Fibroblast of the aortic adventitia (primary cell): Measurements from ENCODE around the gene MLC1. TPM values are rescaled to one million over a fixed set of nuclear protein-coding genes. Genes with fewer than 3 reads are reported as not detected.

Experiments used
- DNase-seq: peaks from one replicate; pipeline ENCODE4 v3.0.0-alpha.2; 2010; ENCODE audit warnings: low read depth
- H3K4me3 ChIP-seq: 2 replicates; pipeline ENCODE4 v1.5.1; 2011; ENCODE audit warnings: low read depth, mild to moderate bottlenecking, control low read depth, low read length, moderate library complexity
- CTCF ChIP-seq: IDR thresholded peaks from 2 replicates; pipeline ENCODE4 v1.5.1; 2011; ENCODE audit warnings: mild to moderate bottlenecking, low read length, control low read depth, inconsistent platforms; ENCODE audit not compliant: insufficient read depth
- total RNA-seq: library from RNA; depleted of rRNA; stranded (reverse); fragments of >200 nt; gene quantifications from 2 replicates; pipeline ENCODE4 v1.2.3, GENCODE V29; 2012; ENCODE audit warnings: low replicate concordance

The MLC1 gene
- total RNA-seq, 1 donor = 0.09 TPM

GRCh38 chr22:50058906-50059880 is 26.0 kb downstream of the MLC1 start:
- no peak overlapping the region for H3K4me3 ChIP-seq
- peak; percentile 43 for DNase-seq
- TF ChIP-seq CTCF = peak; percentile 22

GRCh38 chr22:50058061-50058905 is 26.9 kb downstream of the MLC1 start, which contains the start of gene TTLL8:
Gene TTLL8, minus strand, starts transcription at chr22:50058298.
- TF ChIP-seq CTCF = no peak
- DNase-seq = no peak
- no peak within 1 kb of the TSS for H3K4me3 ChIP-seq

GRCh38 chr22:50057278-50058060 is 27.8 kb downstream of the MLC1 start:
- no peak overlapping the region for H3K4me3 ChIP-seq
- TF ChIP-seq CTCF = no peak
- no peak for DNase-seq

GRCh38 chr22:50056214-50056972 is 28.8 kb downstream of the MLC1 start:
- no peak overlapping the region for H3K4me3 ChIP-seq
- DNase-seq = no peak
- TF ChIP-seq CTCF = no peak

- no peak overlapping the region for H3K4me3 ChIP-seq
- no peak for DNase-seq
- TF ChIP-seq CTCF = no peak
These were observed 31.4 kb downstream of the MLC1 start for GRCh38 chr22:50053861-50054260.
